GM13976 (cell line): ENCODE results near the gene ZNF296.
A peak's percentile ranks its signal among the peaks of the same experiment; 100 is the strongest.

Source experiments
- DNase-seq: peaks from one replicate; pipeline ENCODE4 v3.0.0; 2012; ENCODE audit warnings: low spot score
- in situ Hi-C: fragments of 300-500 bp; cut with MboI; formaldehyde crosslinking; loops from one replicate; pipeline ENCODE4 v1.12.0; 2022; ENCODE audit warnings: low sequenced_read_pairs, mixed read lengths, inconsistent platforms; ENCODE audit not compliant: unreplicated experiment
- TF ChIP-seq, protein P1 (sequence below): IDR thresholded peaks from 2 replicates; pipeline ENCODE4 v1.5.1; 2012; ENCODE audit warnings: borderline replicate concordance, mild to moderate bottlenecking; ENCODE audit not compliant: insufficient read depth; ENCODE audit errors: extremely low read depth, missing control alignments, control extremely low read depth

Gene ZNF296

DNA sequence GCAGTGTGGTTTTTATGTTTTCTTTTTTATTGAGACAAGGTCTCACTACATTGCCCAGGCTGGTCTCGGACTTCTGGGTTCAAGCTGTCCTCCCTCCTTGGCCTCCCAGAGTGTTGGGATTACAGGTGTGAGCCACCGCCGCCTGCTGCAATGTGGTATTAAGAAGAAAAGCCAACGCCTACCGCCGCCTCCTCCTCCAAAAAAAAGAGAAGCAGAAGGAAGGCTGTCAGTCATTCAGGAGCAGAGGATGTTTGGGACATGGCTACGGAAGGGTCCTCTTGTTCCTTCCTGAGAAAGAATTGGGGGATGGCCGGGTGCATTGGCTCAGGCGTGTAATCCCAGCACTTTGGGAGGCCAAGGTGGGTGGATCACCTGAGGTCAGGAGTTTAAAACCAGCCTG lies 17.9 kb upstream of the ZNF296 start:
- in situ Hi-C loops, result no loop called here
- TF ChIP-seq, protein P1, sequence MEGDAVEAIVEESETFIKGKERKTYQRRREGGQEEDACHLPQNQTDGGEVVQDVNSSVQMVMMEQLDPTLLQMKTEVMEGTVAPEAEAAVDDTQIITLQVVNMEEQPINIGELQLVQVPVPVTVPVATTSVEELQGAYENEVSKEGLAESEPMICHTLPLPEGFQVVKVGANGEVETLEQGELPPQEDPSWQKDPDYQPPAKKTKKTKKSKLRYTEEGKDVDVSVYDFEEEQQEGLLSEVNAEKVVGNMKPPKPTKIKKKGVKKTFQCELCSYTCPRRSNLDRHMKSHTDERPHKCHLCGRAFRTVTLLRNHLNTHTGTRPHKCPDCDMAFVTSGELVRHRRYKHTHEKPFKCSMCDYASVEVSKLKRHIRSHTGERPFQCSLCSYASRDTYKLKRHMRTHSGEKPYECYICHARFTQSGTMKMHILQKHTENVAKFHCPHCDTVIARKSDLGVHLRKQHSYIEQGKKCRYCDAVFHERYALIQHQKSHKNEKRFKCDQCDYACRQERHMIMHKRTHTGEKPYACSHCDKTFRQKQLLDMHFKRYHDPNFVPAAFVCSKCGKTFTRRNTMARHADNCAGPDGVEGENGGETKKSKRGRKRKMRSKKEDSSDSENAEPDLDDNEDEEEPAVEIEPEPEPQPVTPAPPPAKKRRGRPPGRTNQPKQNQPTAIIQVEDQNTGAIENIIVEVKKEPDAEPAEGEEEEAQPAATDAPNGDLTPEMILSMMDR, result no peak
- DNase-seq, result no peak

DNA sequence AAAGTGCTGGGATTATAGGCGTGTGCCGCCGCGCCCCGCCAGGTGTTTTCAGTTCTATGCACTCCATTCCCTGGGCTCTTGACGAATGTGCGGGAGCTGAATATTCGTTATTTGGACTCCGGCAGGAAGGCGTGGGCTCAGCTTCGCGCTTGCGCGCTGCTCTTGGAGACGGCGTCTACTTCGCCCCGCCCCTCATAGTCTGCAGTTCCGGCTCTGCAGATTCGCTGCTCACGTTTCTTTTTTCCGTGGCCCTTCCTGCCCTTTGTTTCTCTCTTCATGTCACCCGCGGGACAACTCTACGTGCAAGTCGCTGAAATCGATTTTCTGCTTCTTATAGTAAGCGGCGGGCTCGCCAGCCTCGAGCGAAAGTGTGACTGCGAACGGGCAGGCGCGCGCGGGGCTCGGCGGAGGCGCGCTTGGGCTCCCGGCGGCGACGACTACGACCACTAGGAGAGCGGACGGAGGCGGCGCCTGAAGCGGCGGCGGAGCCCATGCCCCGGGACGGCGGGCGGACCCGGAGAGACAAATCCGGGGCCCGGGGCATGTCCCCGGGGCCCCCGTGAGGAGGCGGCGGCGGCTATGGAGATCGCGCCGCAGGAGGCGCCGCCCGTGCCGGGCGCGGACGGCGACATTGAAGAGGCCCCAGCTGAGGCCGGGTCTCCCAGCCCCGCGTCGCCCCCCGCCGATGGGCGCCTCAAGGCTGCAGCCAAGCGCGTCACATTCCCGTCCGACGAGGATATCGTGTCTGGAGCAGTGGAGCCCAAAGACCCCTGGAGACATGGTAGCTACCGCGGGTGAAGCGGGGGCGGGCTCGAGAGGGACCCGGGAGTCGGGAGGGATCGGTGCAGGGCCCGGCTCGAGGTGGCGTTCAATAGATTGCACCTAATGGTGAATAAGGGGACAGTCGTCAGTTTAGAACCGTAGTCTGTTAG lies 16.7 kb upstream of the ZNF296 start, which contains the start of gene PPP1R37:
Gene PPP1R37, plus strand, starts transcription at position 433 of the 932 bp plus-strand sequence. Its CDS starts 147 bp downstream, at position 580.
- in situ Hi-C loops, result no loop called here
- TF ChIP-seq, protein P1, result peak; percentile 21
- peak; percentile 96 for DNase-seq

DNA sequence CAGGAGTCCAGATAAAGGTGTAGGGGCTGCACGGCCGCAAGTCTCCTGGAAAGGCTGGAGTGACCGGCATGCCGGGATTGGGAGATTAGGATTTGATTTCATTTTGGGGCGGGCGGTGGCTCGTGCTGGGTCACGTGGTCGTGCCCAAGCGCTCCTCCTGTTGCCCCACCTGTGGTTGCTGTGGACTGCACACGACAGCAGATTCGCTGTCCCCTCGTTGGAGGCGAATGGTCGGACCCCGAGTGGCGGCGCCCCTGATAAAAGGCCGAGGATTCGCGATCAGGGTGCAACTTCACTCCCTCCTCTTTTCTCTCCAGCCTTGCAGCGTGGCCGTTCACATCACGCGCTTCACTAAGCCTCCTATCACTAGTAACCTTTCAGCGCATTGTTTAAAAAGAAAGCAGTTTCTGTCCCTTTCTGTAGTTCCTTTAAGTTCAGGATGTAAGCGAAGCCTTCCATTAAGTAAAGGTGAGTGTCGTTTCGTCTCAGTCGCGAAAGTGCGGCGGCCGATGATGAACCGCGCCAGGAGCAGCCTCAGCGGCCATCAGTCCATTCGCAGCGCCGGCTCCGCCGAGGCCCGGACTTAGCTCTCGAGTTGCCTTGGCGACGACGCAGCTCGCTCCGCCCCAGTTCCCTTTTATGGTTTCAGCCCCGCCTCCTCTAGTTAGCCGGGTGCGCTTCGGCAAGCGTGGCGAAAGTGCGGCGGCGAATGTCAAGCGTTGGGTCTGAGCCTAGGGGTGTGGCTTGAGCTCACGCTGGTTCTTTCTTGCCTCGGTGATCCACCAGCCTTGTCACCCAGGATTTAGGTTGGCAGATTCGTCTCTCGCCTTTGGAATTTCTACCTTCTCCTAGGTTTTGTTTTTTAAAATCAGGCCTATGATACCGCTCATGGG lies 15.0 kb upstream of the ZNF296 start:
- TF ChIP-seq, protein P1, result no peak
- in situ Hi-C loops, result no loop called here
- peak; percentile 93 for DNase-seq

DNA sequence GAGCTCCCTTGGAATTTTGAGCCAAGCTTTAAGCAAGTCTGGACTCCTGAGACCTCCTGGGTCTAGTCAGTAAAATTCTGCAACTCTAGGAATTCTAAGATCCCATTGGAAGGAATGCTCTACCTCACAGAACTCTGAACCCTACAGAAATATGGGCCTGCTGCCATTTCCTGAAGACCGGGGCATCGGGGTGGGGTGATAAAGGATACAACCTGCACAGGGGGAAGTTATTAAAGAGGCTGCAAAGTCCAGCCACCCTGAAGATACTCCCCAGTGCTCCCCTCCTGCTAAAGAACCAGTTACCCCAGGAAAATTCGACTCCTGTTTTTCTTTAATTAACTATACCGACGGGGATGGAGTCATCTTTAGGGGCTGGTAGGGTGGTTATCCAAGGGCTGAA lies 14.3 kb upstream of the ZNF296 start:
- in situ Hi-C loops, result no loop called here

DNA sequence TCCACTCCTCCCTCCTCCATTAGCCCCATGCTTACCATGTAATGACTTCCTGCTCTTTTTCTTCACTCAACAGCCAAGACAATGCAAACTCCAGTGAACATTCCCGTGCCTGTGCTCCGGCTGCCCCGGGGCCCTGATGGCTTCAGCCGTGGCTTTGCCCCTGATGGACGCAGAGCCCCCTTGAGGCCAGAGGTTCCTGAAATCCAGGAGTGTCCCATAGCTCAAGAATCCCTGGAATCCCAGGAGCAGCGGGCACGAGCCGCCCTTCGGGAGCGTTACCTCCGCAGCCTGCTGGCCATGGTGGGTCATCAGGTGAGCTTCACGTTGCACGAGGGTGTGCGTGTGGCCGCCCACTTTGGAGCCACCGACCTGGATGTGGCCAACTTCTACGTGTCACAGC lies 13.8 kb upstream of the ZNF296 start:
- TF ChIP-seq, protein P1, result no peak
- in situ Hi-C loops, result no loop called here
- no peak for DNase-seq

More for the DNA sequence above, 14.3 kb upstream of the ZNF296 start:
- TF ChIP-seq, protein P1, result no peak
- DNase-seq, result no peak

DNA sequence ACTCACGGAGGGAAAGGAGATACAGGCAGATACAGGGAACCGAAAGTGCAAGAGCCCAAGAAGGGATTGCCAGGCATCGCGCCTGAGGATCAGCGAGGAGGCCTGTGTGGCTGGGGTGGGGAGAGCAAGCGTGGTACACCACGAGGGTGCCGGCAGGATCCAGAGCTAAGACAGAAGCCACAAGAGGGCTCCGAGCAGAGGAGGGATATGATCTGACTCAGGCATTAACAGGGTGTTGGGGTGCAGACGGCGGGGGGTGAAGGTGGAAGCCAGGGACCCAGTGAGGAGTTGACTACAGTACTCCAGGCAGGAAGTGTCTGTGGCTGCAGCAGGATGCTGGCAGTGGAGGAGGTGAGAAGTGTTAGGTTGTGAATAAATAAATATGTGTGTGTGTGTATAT lies 11.3 kb upstream of the ZNF296 start:
- TF ChIP-seq, protein P1, result no peak
- in situ Hi-C loops, result no loop called here
- no peak for DNase-seq
